SW 1271 (cell line): ENCODE data around the gene ABCA4.

ENCODE experiments used
- DNase-seq, 2 experiments: peaks; one replicate each; lab custom pipeline; 2025; lab: John Stamatoyannopoulos, UW

ABCA4 gene

GRCh38 chr1:94027721-94028515, 93.0 kb downstream of the ABCA4 start:
- no peak for DNase-seq

- no peak for DNase-seq
Observed at GRCh38 chr1:94026619-94027380, 94.1 kb downstream of the ABCA4 start.

GRCh38 chr1:94025383-94026340, 95.3 kb downstream of the ABCA4 start:
- peak; percentile 25 to 54 for DNase-seq

GRCh38 chr1:94024104-94024792, 96.7 kb downstream of the ABCA4 start:
- DNase-seq = no peak

- no peak for DNase-seq
Observed at GRCh38 chr1:94022471-94023189, 98.3 kb downstream of the ABCA4 start.

GRCh38 chr1:94020764-94021579, 100.0 kb downstream of the ABCA4 start:
- no peak for DNase-seq

GRCh38 chr1:94019327-94019726, 101.6 kb downstream of the ABCA4 start:
- DNase-seq = no peak

- DNase-seq = no peak
Observed at GRCh38 chr1:94017155-94017829, 103.7 kb downstream of the ABCA4 start.

GRCh38 chr1:94015489-94015817, 105.5 kb downstream of the ABCA4 start:
- no peak for DNase-seq

- no peak for DNase-seq
Observed at GRCh38 chr1:94014635-94015488, 106.1 kb downstream of the ABCA4 start.

GRCh38 chr1:94014087-94014486, 106.9 kb downstream of the ABCA4 start:
- no peak for DNase-seq

GRCh38 chr1:94013367-94013878, 107.5 kb downstream of the ABCA4 start:
- no peak for DNase-seq

GRCh38 chr1:94012708-94013366, 108.1 kb downstream of the ABCA4 start:
- DNase-seq = no peak

- no peak for DNase-seq
Observed at GRCh38 chr1:94011709-94012595, 109.0 kb downstream of the ABCA4 start.

GRCh38 chr1:94011129-94011528, 109.8 kb downstream of the ABCA4 start:
- DNase-seq = no peak

- no peak for DNase-seq
Observed at GRCh38 chr1:94009304-94009703, 111.6 kb downstream of the ABCA4 start.

- no peak for DNase-seq
Observed at GRCh38 chr1:94006604-94007003, 114.3 kb downstream of the ABCA4 start.
